Chondrocyte (in vitro differentiated cells): ENCODE data around the gene DSCAM. TPM values are rescaled to one million over a fixed set of nuclear protein-coding genes. Genes with fewer than 3 reads are reported as not detected.

Experiments used
- DNase-seq: peaks from one replicate; pipeline ENCODE4 v3.0.0; 2021; ENCODE audit warnings: mixed read lengths, low spot score
- H3K27ac Mint-ChIP-seq: one replicate; pipeline ENCODE4 v1.8.0; 2021; ENCODE audit warnings: mild to moderate bottlenecking, moderate library complexity, mixed read lengths; ENCODE audit not compliant: unreplicated experiment
- H3K27me3 Mint-ChIP-seq: 2 replicates; pipeline ENCODE4 v1.8.0; 2021; ENCODE audit warnings: low read depth, mixed read lengths
- H3K36me3 Mint-ChIP-seq: 2 replicates; pipeline ENCODE4 v1.8.0; 2021; ENCODE audit warnings: low read depth, mixed read lengths
- H3K4me1 Mint-ChIP-seq: 2 replicates; pipeline ENCODE4 v1.8.0; 2021; ENCODE audit warnings: low read depth, mild to moderate bottlenecking, mixed read lengths
- H3K4me3 Mint-ChIP-seq: one replicate; pipeline ENCODE4 v1.8.0; 2021; ENCODE audit warnings: mild to moderate bottlenecking, moderate library complexity, mixed read lengths; ENCODE audit not compliant: unreplicated experiment
- H3K9me3 Mint-ChIP-seq: 2 replicates; pipeline ENCODE4 v1.8.0; 2021; ENCODE audit warnings: low read depth, mixed read lengths
- total RNA-seq: library from RNA; stranded (reverse); gene quantifications from 3 replicates; pipeline ENCODE4 v1.2.1, GENCODE V29; 2021
- TF ChIP-seq, protein P1 (sequence below): fragments of 200-600 bp; sonication (generic); IDR thresholded peaks from 2 replicates; pipeline ENCODE4 v1.5.0; 2021; ENCODE audit warnings: antibody characterized with exemption, mild to moderate bottlenecking, moderate library complexity

The DSCAM gene
- total RNA-seq, 1 donor from 2014 or later = not detected

DNA sequence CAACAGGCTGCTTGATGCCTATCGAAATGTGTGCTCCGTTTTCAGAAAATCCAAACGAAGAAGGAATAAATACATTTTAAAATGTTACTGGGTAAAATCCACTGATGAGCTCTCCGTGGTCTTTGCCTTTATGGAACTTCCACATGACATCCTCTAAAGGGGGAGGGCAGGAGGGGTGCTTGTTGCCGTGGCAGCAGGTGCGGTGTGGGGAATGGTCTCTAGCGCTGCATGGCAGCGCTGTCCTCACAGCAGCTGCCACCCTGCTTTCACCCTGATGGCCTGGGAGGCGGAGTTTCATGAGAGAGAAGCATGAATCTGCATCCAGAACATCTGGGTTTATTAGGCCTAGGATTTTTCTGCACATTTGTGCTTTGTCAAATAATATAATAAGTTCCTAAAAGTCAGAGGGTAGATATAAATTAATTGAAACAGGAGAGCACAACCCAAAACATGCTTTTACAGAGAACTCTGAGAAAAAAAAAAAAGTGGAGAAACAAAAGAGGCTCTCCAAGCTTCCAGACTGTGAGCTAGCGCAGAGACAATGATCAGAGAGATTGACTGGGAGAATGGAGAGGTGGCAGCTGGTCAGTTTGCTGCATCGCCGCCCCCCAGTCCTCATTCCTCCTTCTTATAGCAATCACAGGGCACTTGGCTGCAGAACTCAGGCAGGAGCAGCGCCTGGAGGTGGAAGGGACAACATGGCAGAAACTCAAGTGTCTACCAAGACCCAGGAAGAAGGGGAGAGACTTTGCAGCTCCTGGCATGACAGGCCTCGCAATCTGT, 228.6 kb downstream of the DSCAM start:
- no peak for DNase-seq
- H3K4me3 Mint-ChIP-seq = no peak overlapping the region
- peaks cover 15% of the 10 kb centered on the region for H3K9me3 Mint-ChIP-seq
- no peaks in the 10 kb centered on the region for H3K27me3 Mint-ChIP-seq
- no peaks in the 10 kb centered on the region for H3K36me3 Mint-ChIP-seq
- H3K4me1 Mint-ChIP-seq = no peaks in the 10 kb centered on the region
- no peak overlapping the region for H3K27ac Mint-ChIP-seq
- TF ChIP-seq, protein P1, sequence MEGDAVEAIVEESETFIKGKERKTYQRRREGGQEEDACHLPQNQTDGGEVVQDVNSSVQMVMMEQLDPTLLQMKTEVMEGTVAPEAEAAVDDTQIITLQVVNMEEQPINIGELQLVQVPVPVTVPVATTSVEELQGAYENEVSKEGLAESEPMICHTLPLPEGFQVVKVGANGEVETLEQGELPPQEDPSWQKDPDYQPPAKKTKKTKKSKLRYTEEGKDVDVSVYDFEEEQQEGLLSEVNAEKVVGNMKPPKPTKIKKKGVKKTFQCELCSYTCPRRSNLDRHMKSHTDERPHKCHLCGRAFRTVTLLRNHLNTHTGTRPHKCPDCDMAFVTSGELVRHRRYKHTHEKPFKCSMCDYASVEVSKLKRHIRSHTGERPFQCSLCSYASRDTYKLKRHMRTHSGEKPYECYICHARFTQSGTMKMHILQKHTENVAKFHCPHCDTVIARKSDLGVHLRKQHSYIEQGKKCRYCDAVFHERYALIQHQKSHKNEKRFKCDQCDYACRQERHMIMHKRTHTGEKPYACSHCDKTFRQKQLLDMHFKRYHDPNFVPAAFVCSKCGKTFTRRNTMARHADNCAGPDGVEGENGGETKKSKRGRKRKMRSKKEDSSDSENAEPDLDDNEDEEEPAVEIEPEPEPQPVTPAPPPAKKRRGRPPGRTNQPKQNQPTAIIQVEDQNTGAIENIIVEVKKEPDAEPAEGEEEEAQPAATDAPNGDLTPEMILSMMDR = no peak

DNA sequence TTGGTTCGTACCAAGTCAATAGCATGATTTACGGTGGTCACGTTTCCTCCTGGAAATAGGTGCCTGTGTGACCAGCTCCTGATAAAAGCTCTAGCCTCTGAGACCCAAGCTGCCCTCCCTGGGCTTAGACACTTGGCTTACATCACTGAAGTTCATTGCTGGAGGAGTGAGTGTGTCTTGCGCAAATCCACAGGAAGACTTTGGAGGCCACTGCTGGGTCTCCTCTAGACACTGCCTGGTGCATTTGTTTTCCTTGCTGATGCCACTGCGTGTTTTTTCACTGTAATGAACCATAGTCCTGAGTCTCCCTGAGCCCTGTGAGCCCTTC, 230.6 kb downstream of the DSCAM start:
- H3K9me3 Mint-ChIP-seq = peaks cover 21% of the 10 kb centered on the region
- H3K4me1 Mint-ChIP-seq = no peaks in the 10 kb centered on the region
- no peak overlapping the region for H3K4me3 Mint-ChIP-seq
- no peak for DNase-seq
- H3K27ac Mint-ChIP-seq = no peak overlapping the region
- TF ChIP-seq, protein P1 = no peak
- H3K36me3 Mint-ChIP-seq = no peaks in the 10 kb centered on the region
- no peaks in the 10 kb centered on the region for H3K27me3 Mint-ChIP-seq

DNA sequence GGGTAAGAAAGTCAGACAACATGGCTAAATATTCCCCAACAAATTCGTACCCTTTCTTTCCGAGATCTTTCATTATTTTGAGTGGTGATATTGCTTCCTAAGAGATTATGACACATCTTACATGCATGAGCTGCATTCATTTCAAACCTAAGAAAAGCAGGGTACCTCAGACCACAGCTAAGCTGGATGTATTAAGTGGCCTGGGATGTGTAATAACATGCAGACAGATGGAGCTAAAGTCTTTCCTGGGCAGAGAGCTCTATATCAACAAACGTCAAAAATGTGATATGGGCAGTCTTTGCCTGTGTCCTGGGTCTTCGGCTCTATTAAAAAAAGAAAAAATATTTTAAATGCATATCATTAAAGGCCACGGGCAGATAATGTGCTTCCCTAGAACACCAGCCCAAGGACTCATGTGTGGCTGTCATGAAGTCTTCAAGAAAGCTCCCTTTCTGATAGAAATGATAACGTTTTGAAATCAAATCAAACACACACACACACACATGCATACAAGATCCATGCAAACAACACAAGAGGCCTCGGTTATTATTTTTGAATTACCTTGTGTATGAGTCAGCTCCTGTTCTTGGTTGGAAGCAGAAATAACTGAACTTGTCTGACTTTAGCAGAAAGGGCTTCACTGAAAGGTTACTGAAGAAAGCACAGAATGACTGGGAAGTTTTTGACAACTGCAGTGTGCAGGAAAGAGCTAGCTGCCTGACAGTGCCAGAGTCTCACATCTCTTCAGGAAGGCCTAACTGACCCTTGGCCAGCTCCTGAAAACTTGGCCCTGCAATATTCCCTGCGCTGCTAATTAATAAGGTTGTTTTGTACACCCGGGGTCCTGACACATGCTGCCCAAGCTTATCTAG, 231.2 kb downstream of the DSCAM start:
- Mint-ChIP-seq H3K27me3 (no peaks in the 10 kb centered on the region), H3K36me3 (no peaks in the 10 kb centered on the region), H3K9me3 (peaks cover 16% of the 10 kb centered on the region), H3K27ac (no peak overlapping the region), H3K4me1 (no peaks in the 10 kb centered on the region), H3K4me3 (no peak overlapping the region)
- no peak for DNase-seq
- TF ChIP-seq, protein P1 = no peak

DNA sequence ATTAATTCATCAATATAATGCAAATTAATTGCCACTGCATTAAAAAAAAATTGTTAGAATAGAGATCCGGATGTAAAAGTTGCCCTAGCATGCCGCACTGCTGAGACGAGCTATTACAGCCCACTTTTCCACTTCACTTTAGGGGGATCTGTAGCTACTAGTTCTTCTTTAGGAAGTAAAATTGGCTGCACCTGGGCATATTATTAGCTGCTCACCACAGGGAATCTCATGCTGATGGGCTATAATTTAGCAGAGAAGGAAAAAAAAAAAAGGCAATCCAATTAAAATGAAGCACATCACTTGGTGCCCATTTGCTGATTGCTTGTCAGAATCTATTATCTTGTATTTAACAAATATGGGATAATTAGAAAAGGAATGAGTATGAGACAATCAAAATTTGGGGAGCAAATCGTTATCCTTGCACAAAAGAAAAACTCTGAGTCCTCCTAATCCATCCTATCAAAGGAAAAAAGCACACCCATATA, 233.4 kb downstream of the DSCAM start:
- Mint-ChIP-seq H3K4me3 (no peak overlapping the region), H3K27ac (no peak overlapping the region), H3K27me3 (no peaks in the 10 kb centered on the region), H3K9me3 (peaks cover 18% of the 10 kb centered on the region), H3K36me3 (no peaks in the 10 kb centered on the region), H3K4me1 (no peaks in the 10 kb centered on the region)
- TF ChIP-seq, protein P1 = no peak
- no peak for DNase-seq

DNA sequence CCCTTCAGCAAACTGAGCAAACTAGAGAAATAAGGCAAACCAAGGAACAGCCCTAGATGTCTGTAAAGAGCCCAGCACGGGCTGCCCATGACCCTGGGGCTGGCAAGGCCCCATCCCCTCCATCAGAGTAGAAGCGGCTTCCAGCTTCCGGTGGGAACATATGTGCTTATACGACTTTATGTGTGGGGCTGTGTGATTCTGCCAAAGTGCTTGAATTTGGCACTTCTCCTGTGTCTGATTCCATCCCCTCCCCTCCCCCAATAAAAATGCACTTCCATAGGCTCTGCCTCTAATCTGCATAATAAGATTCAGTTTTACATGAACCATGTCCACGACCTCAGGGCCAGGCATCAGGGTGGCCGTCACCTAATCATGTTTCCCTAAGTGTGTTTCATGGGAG, 236.6 kb downstream of the DSCAM start:
- Mint-ChIP-seq H3K9me3 (peaks cover 27% of the 10 kb centered on the region), H3K4me1 (no peaks in the 10 kb centered on the region), H3K4me3 (no peak overlapping the region), H3K36me3 (no peaks in the 10 kb centered on the region), H3K27me3 (no peaks in the 10 kb centered on the region), H3K27ac (no peak overlapping the region)
- TF ChIP-seq, protein P1 = no peak
- DNase-seq = no peak
